Psoas muscle (tissue), 8 donors: ENCODE data around the gene GJD3. TPM values are rescaled to one million over a fixed set of nuclear protein-coding genes. Genes with fewer than 3 reads are reported as not detected.
"Not testable (repeated sequence)": the region's sequence is repeated elsewhere in the genome, so short reads cannot be mapped to it uniquely, and the experiment has no call there.

Experiments
- ATAC-seq, 4 donors: fragments of 200-7000 bp; cut with Tn5 transposase; one replicate each; pipeline ENCODE4 v1.9.1; 2020; ENCODE audit warnings: moderate library complexity in 3 of 4, mild to moderate bottlenecking in 2 of 4
- DNase-seq, 2 donors: peaks; one replicate each; pipeline ENCODE4 v3.0.0-alpha.2; 2020
- H3K27ac ChIP-seq: fragments of 200-600 bp; one replicate; pipeline ENCODE4 v1.8.0; 2022
- H3K27me3 ChIP-seq, 3 donors: fragments of 200-600 bp in 1 of 3; one replicate each; pipeline versions ENCODE4 v1.6.1 to v1.8.0; 2013 to 2022; ENCODE audit warnings: low read length in 2 of 3, mild to moderate bottlenecking in 2 of 3, moderate library complexity in 1 of 3; ENCODE audit not compliant: insufficient read depth in 3 of 3
- H3K36me3 ChIP-seq, 2 donors: fragments of 200-600 bp in 1 of 2; one replicate each; pipeline versions ENCODE4 v1.6.1 to v1.8.0; 2013 to 2022; ENCODE audit warnings: low read depth in 1 of 2, mild to moderate bottlenecking in 1 of 2, moderate library complexity in 1 of 2; ENCODE audit not compliant: insufficient read depth in 1 of 2
- H3K4me1 ChIP-seq: fragments of 200-600 bp; one replicate; pipeline ENCODE4 v1.8.0; 2022
- H3K4me3 ChIP-seq: fragments of 200-600 bp; one replicate; pipeline ENCODE4 v1.8.0; 2022; ENCODE audit warnings: mild to moderate bottlenecking
- H3K9me3 ChIP-seq: fragments of 200-600 bp; one replicate; pipeline ENCODE4 v1.8.0; 2022
- CTCF ChIP-seq: fragments of 200-600 bp; IDR thresholded peaks from one replicate; pipeline ENCODE4 v1.8.0; 2022; ENCODE audit warnings: antibody characterized with exemption
- WGBS, 3 donors: extraction: QIAGEN DNeasy Blood & Tissue Kit; methylation state at CpG; one replicate each; pipeline versions ENCODE4 v1.1.6 to v1.1.7; 2013; 5-methylcytosine and 5-hydroxymethylcytosine counted together
- intact Hi-C, 2 donors: fragments of 100-400 bp; cut with DNase I; formaldehyde crosslinking; loops; one replicate each; pipeline versions ENCODE4 v1.11.0 to v1.14.2; 2022
- long read RNA-seq, 2 donors: library from polyadenylated mRNA; unstranded; transcript quantifications; one replicate each; pipeline ENCODE4 v2.0.0, GENCODE V29; 2021
- polyA plus RNA-seq, 3 donors: library from polyadenylated mRNA; stranded (reverse); fragments of 200-250 nt; gene quantifications; one replicate each; pipeline ENCODE4 v1.2.3, GENCODE V29; 2013
- total RNA-seq, 4 donors: library from RNA; stranded (reverse); fragmentation: NEBNext Ultra II Directional in 2 of 4; extraction: Animal tissue kit (Norgen Biotek cat#: 25700) in 2 of 4; gene quantifications; one replicate each; pipeline versions ENCODE4 v1.2.1 to v1.2.4, GENCODE V29; 2021 to 2023
- donor health status: healthy with polysubstance abuse.
- donor health status: DM: no; HTN: no; CAD: no; lungs with moderate emphysema.
- donor health status: Bipolar disorder and iron deficiency.
- donor health status: healthy.
- donor health status: DM: yes; HTN: yes; CAD: no.
- donor health status: DM: no; HTN: no; CAD: no.
- donor health status: DM: no; HTN: no; CAD: no.
- donor health status: DM: yes; HTN: yes; CAD: no.

GJD3 gene
- 1 to 10 TPM in 2 of 4 donors, under 1 TPM in 2; 0.34 to 1.4 (median 0.82) TPM for total RNA-seq
- under 1 TPM in 2 of 3 donors, not detected in 1; 0.17 to 0.25 TPM for polyA plus RNA-seq
- long read RNA-seq, donor 1, result 0 reads
- long read RNA-seq, donor 2, partial matches to known transcripts, result 0 of 2 reads
- long read RNA-seq, donor 2, other reads (novel, unspliced or antisense), result 0 of 2 reads

GRCh38 chr17:40364121-40364861 lies at the start of gene GJD3:
TSS of gene GJD3 (minus strand) at chr17:40364737. CDS start at chr17:40363815, 922 bp downstream.
- no peaks in the 10 kb centered on the region for H3K9me3 ChIP-seq
- peak within 1 kb of the TSS; percentile 69 for H3K4me3 ChIP-seq
- DNase-seq (no peak), ATAC-seq (no peak)
- H3K27ac ChIP-seq, result no peak within 1 kb of the TSS
- H3K36me3 ChIP-seq, result no peaks in the 10 kb centered on the region
- TF ChIP-seq CTCF, result no peak
- intact Hi-C loops, result loop anchor here in 1 of 2 donors (5.0 kb wide), 2 partner anchors 48 to 198 kb away; no protein-coding TSS in a partner anchor
- 51 to 52% (median 51%) methylated on average over 22 of the region's 22 CpGs for WGBS, 3 donors
- H3K4me1 ChIP-seq, result peaks cover 4% of the 10 kb centered on the region
- peaks cover 0 to 3% (median 0%) of the 10 kb centered on the region in 3 donors for H3K27me3 ChIP-seq

- H3K27ac ChIP-seq, DNase-seq, H3K36me3 ChIP-seq, H3K4me1 ChIP-seq, ATAC-seq, H3K27me3 ChIP-seq, H3K4me3 ChIP-seq, H3K9me3 ChIP-seq: not testable (repeated sequence)
- WGBS, 3 donors, result 81 to 86% (median 84%) methylated on average over 4 of the region's 4 CpGs
- intact Hi-C loops, result loop anchor here (2.0 to 5.0 kb wide), 2 partner anchors 52 kb away; partner anchors contain the start of gene GJD3 (in 1 of the 2)
These were observed 49.8 kb upstream of the GJD3 start for GRCh38 chr17:40414312-40414711.

GRCh38 chr17:40412880-40413279 lies 48.3 kb upstream of the GJD3 start:
- no peak overlapping the region for H3K4me3 ChIP-seq
- H3K9me3 ChIP-seq, result no peaks in the 10 kb centered on the region
- no peaks in the 10 kb centered on the region for H3K36me3 ChIP-seq
- H3K27me3 ChIP-seq, result peaks cover 0 to 6% (median 0%) of the 10 kb centered on the region in 3 donors
- DNase-seq, result no peak
- no peaks in the 10 kb centered on the region for H3K4me1 ChIP-seq
- intact Hi-C loops, result loop anchor here in 1 of 2 donors (5.0 kb wide), 1 partner anchor 51 kb away; the partner anchor contains the start of gene GJD3
- TF ChIP-seq CTCF, result no peak
- H3K27ac ChIP-seq, result no peak overlapping the region
- no peak for ATAC-seq

- 93 to 98% (median 94%) methylated on average over 4 of the region's 4 CpGs for WGBS, 3 donors
- H3K27me3 ChIP-seq, result no peaks in the 10 kb centered on the region
- DNase-seq (no peak), ATAC-seq (no peak)
- no peak overlapping the region for H3K27ac ChIP-seq
- H3K4me3 ChIP-seq, result no peak overlapping the region
- no peaks in the 10 kb centered on the region for H3K36me3 ChIP-seq
- intact Hi-C loops, result loop anchor here (2.0 to 5.0 kb wide), 2 partner anchors 50 to 111 kb away; partner anchors contain the start of gene GJD3 (in 1 of the 2)
- no peaks in the 10 kb centered on the region for H3K9me3 ChIP-seq
- no peaks in the 10 kb centered on the region for H3K4me1 ChIP-seq
- TF ChIP-seq CTCF, result no peak
These were observed 47.3 kb upstream of the GJD3 start for GRCh38 chr17:40411821-40412220.

GRCh38 chr17:40410082-40410481 lies 45.5 kb upstream of the GJD3 start:
- intact Hi-C loops, result loop anchor here (2.0 to 5.0 kb wide), 2 partner anchors 48 to 109 kb away; partner anchors contain the start of gene GJD3 (in 1 of the 2)
- ATAC-seq (no peak), DNase-seq (no peak)
- H3K27me3 ChIP-seq, result no peaks in the 10 kb centered on the region
- no peak overlapping the region for H3K27ac ChIP-seq
- H3K9me3 ChIP-seq, result no peaks in the 10 kb centered on the region
- TF ChIP-seq CTCF, result no peak
- no peak overlapping the region for H3K4me3 ChIP-seq
- H3K36me3 ChIP-seq, result no peaks in the 10 kb centered on the region
- H3K4me1 ChIP-seq, result no peaks in the 10 kb centered on the region
- 82 to 89% (median 89%) methylated on average over 1 of the region's 1 CpG for WGBS, 3 donors

- intact Hi-C loops, H3K9me3 ChIP-seq, ATAC-seq, H3K36me3 ChIP-seq, H3K4me3 ChIP-seq, H3K27me3 ChIP-seq, H3K27ac ChIP-seq, H3K4me1 ChIP-seq, DNase-seq: not testable (repeated sequence)
- 92 to 94% (median 94%) methylated on average over 4 of the region's 4 CpGs for WGBS, 3 donors
These were observed 45.0 kb upstream of the GJD3 start for GRCh38 chr17:40409540-40409939.
